Endothelial cell (in vitro differentiated cells): ENCODE measurements around the gene TPRX2. TPM values are rescaled to one million over a fixed set of nuclear protein-coding genes. Genes with fewer than 3 reads are reported as not detected.

ENCODE experiments used
- DNase-seq: peaks from one replicate; pipeline ENCODE4 v3.0.0; 2021; ENCODE audit warnings: low spot score
- H3K27ac Mint-ChIP-seq: one replicate; pipeline ENCODE4 v1.8.0; 2021; ENCODE audit warnings: mixed read lengths, inconsistent platforms; ENCODE audit not compliant: unreplicated experiment
- H3K27me3 Mint-ChIP-seq: one replicate; pipeline ENCODE4 v1.8.0; 2021; ENCODE audit warnings: mild to moderate bottlenecking, moderate library complexity, mixed read lengths, inconsistent platforms; ENCODE audit not compliant: unreplicated experiment
- H3K36me3 Mint-ChIP-seq: one replicate; pipeline ENCODE4 v1.8.0; 2021; ENCODE audit warnings: mild to moderate bottlenecking, low read depth, mixed read lengths, inconsistent platforms; ENCODE audit not compliant: unreplicated experiment
- H3K4me1 Mint-ChIP-seq: one replicate; pipeline ENCODE4 v1.8.0; 2021; ENCODE audit warnings: mild to moderate bottlenecking, mixed read lengths, inconsistent platforms; ENCODE audit not compliant: unreplicated experiment
- H3K4me3 Mint-ChIP-seq: one replicate; pipeline ENCODE4 v1.8.0; 2021; ENCODE audit warnings: mild to moderate bottlenecking, mixed read lengths, inconsistent platforms; ENCODE audit not compliant: unreplicated experiment
- H3K9me3 Mint-ChIP-seq: one replicate; pipeline ENCODE4 v1.8.0; 2021; ENCODE audit warnings: mixed read lengths, inconsistent platforms; ENCODE audit not compliant: unreplicated experiment
- total RNA-seq: library from RNA; stranded (reverse); fragmentation: NEBNext Ultra II Directional; extraction: Animal tissue kit (Norgen Biotek cat#: 25700); gene quantifications from one replicate; pipeline ENCODE4 v1.2.1, GENCODE V29; 2021; ENCODE audit not compliant: unreplicated experiment
- TF ChIP-seq, protein P1 (sequence below): fragments of 200-600 bp; sonication (generic); IDR thresholded peaks from one replicate; pipeline ENCODE4 v1.5.0; 2021; ENCODE audit warnings: antibody characterized with exemption; ENCODE audit not compliant: unreplicated experiment

The TPRX2 gene
- total RNA-seq, 1 donor from 2014 or later = not detected

GRCh38 chr19:47882890-47883289 lies 23.9 kb downstream of the TPRX2 start:
- no peaks in the 10 kb centered on the region for H3K9me3 Mint-ChIP-seq
- no peak for DNase-seq
- peaks cover 3% of the 10 kb centered on the region for H3K4me1 Mint-ChIP-seq
- H3K4me3 Mint-ChIP-seq = no peak overlapping the region
- TF ChIP-seq, protein P1, sequence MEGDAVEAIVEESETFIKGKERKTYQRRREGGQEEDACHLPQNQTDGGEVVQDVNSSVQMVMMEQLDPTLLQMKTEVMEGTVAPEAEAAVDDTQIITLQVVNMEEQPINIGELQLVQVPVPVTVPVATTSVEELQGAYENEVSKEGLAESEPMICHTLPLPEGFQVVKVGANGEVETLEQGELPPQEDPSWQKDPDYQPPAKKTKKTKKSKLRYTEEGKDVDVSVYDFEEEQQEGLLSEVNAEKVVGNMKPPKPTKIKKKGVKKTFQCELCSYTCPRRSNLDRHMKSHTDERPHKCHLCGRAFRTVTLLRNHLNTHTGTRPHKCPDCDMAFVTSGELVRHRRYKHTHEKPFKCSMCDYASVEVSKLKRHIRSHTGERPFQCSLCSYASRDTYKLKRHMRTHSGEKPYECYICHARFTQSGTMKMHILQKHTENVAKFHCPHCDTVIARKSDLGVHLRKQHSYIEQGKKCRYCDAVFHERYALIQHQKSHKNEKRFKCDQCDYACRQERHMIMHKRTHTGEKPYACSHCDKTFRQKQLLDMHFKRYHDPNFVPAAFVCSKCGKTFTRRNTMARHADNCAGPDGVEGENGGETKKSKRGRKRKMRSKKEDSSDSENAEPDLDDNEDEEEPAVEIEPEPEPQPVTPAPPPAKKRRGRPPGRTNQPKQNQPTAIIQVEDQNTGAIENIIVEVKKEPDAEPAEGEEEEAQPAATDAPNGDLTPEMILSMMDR = no peak
- no peaks in the 10 kb centered on the region for H3K36me3 Mint-ChIP-seq
- no peak overlapping the region for H3K27ac Mint-ChIP-seq
- peaks cover 3% of the 10 kb centered on the region for H3K27me3 Mint-ChIP-seq

- H3K9me3 Mint-ChIP-seq = no peaks in the 10 kb centered on the region
- DNase-seq = no peak
- H3K36me3 Mint-ChIP-seq = no peaks in the 10 kb centered on the region
- no peak overlapping the region for H3K4me3 Mint-ChIP-seq
- TF ChIP-seq, protein P1 = no peak
- H3K27me3 Mint-ChIP-seq = peaks cover 3% of the 10 kb centered on the region
- H3K4me1 Mint-ChIP-seq = no peaks in the 10 kb centered on the region
- no peak overlapping the region for H3K27ac Mint-ChIP-seq
Observed at GRCh38 chr19:47885067-47885463, 26.0 kb downstream of the TPRX2 start.

DNA sequence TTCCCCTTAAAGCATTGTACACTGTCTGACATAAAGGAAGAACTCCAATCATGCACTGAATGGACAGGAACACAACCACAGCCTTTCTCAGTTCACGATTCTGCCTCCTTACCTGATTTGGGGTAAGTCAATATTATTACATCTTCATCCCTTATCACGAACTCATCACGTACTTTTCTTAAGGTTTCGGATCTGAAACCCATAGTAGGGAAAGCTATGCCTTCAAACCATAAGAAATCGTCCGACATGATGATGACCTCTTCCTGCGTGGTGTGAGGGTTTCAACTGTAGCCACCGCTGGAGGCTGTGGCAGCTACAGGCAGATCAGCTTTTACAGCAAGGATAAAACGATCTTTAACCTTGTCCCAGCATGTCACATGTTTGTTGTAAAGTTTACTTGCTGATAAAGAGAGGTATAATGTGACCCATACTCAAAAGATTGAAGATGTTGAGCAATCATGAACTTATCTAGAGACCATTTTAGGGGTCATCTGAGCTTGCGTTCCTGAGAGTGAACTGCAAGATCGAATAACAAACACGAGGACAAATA lies 27.1 kb downstream of the TPRX2 start, which contains the start of gene SULT2A1:
TSS of gene SULT2A1 (minus strand) at position 306 of the 550 bp plus-strand sequence. CDS start at position 248, 58 bp downstream.
- Mint-ChIP-seq H3K4me1 (peaks cover 6% of the 10 kb centered on the region), H3K36me3 (peaks cover 4% of the 10 kb centered on the region), H3K27ac (no peak within 1 kb of the TSS), H3K9me3 (no peaks in the 10 kb centered on the region), H3K27me3 (peaks cover 3% of the 10 kb centered on the region), H3K4me3 (no peak within 1 kb of the TSS)
- no peak for DNase-seq
- TF ChIP-seq, protein P1 = no peak

DNA sequence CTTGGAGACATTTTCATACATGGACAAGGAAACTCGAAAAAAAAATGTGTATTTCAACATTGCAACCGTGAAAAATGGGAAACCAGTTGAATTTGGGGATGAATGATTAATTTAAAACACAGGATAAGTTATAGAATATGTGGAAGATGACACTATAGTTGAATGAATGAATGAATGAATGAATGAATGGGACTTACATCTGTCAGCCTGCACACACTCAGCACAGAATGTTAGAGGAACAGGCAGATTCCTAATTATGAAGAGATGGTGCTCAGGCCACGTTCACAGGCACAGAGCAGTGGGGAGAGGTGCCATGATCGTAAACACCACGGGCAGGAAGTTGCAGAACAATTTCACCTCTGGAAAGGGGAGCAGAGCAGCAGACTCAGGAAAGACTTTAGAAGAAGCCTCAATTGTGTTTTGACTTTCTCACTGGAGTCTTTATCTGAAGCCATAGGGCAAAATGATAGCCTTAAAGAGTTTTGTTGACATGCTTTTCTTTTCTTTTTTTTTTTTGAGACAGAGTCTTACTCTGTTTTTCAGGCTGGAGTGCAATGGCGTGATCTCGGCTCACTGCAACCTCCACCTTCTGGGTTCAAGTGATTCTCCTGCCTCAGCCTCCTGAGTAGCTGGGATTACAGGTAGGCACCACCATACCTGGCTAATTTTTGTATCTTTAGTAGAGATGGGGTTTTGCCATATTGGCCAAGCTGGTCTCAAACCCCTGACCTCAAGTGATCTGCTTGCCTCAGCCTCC lies 32.0 kb downstream of the TPRX2 start:
- Mint-ChIP-seq H3K27ac (peak overlapping the region; percentile 54), H3K27me3 (no peaks in the 10 kb centered on the region), H3K36me3 (peaks cover 4% of the 10 kb centered on the region), H3K4me1 (peaks cover 12% of the 10 kb centered on the region), H3K4me3 (peak overlapping the region; percentile 80), H3K9me3 (no peaks in the 10 kb centered on the region)
- no peak for DNase-seq
- TF ChIP-seq, protein P1 = no peak

DNA sequence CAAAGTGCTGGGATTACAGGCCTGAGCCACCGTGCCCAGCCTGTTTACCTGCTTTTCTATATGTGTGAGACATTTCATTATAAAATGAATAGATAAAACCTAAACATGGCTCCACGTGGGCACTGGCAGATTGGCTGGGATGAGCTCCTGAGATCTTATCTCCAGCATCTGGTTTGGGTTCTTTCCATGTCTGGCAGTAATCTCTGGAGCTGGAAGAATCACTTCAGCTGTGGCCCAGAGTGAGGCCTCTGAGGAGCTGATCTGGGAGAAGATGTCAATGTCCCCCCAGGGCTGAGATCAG lies 32.5 kb downstream of the TPRX2 start:
- H3K9me3 Mint-ChIP-seq = no peaks in the 10 kb centered on the region
- no peak for DNase-seq
- H3K4me3 Mint-ChIP-seq = peak overlapping the region; percentile 44
- H3K27ac Mint-ChIP-seq = peak overlapping the region; percentile 91
- H3K4me1 Mint-ChIP-seq = peaks cover 12% of the 10 kb centered on the region
- H3K27me3 Mint-ChIP-seq = no peaks in the 10 kb centered on the region
- H3K36me3 Mint-ChIP-seq = peaks cover 4% of the 10 kb centered on the region
- TF ChIP-seq, protein P1 = no peak
